Measurements from ENCODE around the gene TSPEAR. TPM values are rescaled to one million over a fixed set of nuclear protein-coding genes. Genes with fewer than 3 reads are reported as not detected.
"Not testable (repeated sequence)": the region's sequence is repeated elsewhere in the genome, so short reads cannot be mapped to it uniquely, and the experiment has no call there.

Gene TSPEAR
- total RNA-seq, 1 donor = not detected

DNA sequence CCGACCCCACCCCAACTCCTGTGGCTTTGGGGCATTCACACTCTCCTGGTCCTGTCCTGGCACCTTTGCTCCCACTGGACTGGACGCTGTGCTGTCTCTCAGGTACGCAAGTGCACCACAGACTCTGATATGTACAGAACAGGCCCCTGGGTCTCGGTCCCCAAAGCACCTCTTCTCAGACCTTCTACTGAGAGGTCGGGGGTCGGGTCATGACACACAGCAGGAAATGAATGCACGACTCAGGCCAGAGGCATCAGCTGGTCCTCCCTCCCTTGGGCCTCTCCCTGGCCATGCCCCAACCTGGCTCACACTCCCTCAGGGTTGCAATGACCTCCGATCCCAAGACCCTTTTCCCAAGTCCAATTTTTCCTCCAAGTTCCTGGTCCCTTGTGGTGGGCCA lies 16.2 kb downstream of the TSPEAR start:
- TF ChIP-seq, protein P1, sequence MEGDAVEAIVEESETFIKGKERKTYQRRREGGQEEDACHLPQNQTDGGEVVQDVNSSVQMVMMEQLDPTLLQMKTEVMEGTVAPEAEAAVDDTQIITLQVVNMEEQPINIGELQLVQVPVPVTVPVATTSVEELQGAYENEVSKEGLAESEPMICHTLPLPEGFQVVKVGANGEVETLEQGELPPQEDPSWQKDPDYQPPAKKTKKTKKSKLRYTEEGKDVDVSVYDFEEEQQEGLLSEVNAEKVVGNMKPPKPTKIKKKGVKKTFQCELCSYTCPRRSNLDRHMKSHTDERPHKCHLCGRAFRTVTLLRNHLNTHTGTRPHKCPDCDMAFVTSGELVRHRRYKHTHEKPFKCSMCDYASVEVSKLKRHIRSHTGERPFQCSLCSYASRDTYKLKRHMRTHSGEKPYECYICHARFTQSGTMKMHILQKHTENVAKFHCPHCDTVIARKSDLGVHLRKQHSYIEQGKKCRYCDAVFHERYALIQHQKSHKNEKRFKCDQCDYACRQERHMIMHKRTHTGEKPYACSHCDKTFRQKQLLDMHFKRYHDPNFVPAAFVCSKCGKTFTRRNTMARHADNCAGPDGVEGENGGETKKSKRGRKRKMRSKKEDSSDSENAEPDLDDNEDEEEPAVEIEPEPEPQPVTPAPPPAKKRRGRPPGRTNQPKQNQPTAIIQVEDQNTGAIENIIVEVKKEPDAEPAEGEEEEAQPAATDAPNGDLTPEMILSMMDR (IDR thresholded peaks at IDR 0.05; ENCODE audit: insufficient read depth, low read length) = no peak
- DNase-seq (ENCODE audit: low read depth) = no peak
- H3K4me3 ChIP-seq (ENCODE audit: low read depth, low read length) = no peak overlapping the region

DNA sequence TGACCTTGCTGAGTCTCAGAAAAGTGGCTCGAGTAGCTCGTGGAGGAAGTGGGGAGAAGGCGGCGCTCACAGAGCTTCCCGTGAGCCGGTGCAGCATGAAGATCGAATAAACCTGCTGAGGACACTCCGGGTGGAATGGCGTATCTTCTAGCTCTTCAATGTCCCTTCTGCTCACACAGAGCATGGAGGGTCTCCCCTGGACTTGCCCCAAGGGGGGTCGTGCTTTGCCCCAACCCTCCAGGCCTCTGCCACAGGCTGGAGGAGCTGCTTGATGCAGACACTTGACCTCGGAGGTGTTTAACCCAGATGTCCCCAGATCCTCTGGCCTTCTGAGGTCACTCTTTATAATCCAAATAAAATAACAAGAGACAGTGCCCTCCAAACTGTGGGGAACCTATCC lies 16.6 kb downstream of the TSPEAR start:
- DNase-seq (ENCODE audit: low read depth) = no peak
- no peak overlapping the region for H3K4me3 ChIP-seq (ENCODE audit: low read depth, low read length)
- TF ChIP-seq, protein P1 (IDR thresholded peaks at IDR 0.05; ENCODE audit: insufficient read depth, low read length) = no peak

DNA sequence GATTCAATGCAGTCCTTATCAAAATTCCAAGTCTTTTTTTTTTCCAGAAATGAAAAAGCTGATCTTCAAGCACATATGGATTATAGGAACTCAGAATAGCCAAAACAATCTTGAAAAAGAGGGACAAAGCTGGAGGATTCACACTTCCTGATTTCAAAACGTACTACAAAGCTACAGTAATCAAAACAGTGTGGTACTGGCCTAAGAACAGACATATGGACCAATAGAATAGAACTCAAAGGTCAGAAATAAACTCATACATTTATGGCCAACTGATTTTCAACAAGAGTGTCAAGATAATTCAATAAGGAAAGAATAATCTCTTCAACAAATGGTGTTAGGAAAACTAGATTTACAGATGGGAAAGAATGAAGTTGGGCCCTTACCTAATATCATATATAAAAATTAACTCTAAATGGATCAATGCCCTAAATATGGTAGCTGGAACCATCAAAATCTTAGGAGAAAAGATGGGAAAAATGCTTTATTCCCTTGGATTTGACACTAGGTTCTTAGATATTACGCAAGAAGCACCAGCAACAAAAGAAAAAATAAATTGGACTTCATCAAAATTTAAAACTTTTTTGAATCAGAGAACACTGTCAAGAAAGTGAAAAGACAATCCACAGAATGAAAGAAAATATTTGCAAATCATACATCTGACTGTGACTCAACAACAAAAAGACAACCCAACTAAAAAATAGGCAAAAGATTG lies 18.4 kb downstream of the TSPEAR start:
- no peak overlapping the region for H3K4me3 ChIP-seq (ENCODE audit: low read depth, low read length)
- DNase-seq (ENCODE audit: low read depth) = no peak
- TF ChIP-seq, protein P1 (IDR thresholded peaks at IDR 0.05; ENCODE audit: insufficient read depth, low read length) = no peak

DNA sequence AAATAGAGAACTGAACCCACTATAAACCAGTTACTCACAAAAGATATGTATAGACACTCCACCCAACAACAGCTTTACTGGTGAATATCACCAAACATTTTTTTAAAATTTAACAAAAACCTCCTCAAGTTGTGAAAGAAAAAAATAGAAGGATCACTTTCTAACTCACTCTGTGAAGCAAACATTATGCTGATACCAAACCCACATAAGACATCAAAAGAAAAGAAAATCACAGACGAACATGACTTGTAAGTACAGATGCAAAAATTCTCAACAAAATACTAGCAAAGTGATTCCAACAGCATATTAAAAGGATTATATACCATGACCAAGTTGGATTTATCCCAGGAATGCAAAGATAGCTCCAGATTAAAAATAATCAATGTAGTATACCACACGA lies 19.7 kb downstream of the TSPEAR start:
- TF ChIP-seq, protein P1 (IDR thresholded peaks at IDR 0.05; ENCODE audit: insufficient read depth, low read length) = no peak
- no peak for DNase-seq (ENCODE audit: low read depth)
- H3K4me3 ChIP-seq (ENCODE audit: low read depth, low read length) = no peak overlapping the region

DNA sequence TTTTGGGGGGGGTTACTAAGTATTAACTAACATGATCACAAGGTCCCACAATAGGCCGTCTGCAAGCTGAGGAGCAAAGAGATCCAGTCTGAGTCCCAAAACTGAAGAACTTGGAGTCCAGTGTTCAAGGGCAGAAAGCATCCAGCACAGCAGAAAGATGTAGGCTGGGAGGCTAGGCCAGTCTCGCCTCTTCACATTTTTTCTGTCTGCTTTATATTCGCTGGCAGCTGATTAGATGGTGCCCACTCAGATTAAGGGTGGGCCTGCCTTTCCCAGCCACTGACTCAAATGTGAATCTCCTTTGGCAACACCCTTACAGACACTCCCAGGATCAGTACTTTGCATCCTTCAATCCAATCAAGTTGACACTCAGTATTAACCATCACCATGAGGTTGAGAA lies 21.6 kb downstream of the TSPEAR start:
- not testable (repeated sequence) for DNase-seq (ENCODE audit: low read depth); H3K4me3 ChIP-seq (ENCODE audit: low read depth, low read length)

DNA sequence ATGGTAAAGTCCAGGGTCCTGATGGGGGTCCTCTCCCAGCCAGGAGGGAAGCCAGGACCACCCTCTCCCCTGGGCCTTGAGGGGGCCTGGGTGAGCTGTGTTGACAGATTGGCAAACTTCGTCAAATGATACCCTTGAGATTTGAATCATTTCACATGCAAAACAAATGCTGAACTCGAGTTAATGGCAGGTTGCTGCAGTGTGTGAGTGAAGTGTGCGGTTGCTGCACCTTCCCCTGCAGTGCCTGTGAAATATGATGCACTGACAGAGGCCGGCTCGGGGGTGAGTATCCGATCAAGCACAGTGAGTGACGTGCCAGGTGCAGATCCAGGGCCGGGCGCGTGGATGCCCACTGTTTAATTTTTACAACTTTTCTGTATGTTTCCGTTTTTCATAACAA lies 23.7 kb downstream of the TSPEAR start:
- no peak for DNase-seq (ENCODE audit: low read depth)
- TF ChIP-seq, protein P1 (IDR thresholded peaks at IDR 0.05; ENCODE audit: insufficient read depth, low read length) = no peak
- no peak overlapping the region for H3K4me3 ChIP-seq (ENCODE audit: low read depth, low read length)

DNA sequence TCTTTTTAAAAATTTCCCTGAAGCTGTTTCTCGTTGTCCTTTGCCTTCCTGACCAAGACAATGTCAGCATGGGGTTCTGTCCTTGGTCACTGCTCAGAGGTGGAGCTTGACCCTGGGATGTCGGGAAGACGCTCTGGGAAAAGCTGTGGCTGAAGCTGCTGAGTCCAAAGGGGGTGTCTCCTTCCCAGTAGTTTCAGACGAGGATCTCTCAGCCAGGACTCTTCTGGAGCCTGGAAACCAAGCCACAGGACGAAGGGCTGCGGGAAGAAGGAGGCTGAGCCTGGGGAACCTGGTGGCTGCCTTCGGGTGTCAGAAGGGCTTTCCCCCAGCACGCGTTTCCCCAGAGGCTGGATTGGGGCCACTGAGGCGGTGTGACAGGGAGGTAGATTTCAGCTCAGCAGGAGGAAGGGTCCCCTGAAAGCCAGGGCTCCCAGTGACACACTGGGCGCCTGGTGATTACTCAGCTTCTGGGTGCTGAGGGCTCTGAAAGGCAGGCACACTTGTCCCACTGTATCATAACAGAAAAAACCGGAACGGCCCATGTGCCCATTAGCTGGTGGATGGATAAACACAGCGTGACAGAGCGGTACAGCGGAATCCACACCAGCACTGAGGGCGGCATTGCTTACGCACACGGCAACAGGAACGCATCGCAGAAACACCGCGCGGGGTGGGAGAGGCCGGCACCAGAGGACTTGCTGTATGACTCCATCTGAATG lies 24.4 kb downstream of the TSPEAR start:
- TF ChIP-seq, protein P1 (IDR thresholded peaks at IDR 0.05; ENCODE audit: insufficient read depth, low read length) = no peak
- H3K4me3 ChIP-seq (ENCODE audit: low read depth, low read length) = no peak overlapping the region
- DNase-seq (ENCODE audit: low read depth) = no peak
